Body of pancreas (tissue), 4 donors: Measurements from ENCODE around the gene ULK2.

Experiments used
- POLR2A ChIP-seq, 3 donors: fragments of 450-650 bp; IDR thresholded peaks; one replicate each; pipeline ENCODE4 v1.6.1; 2016; ENCODE audit warnings: antibody characterized with exemption in 3 of 3, mild to moderate bottlenecking in 2 of 3
- TF ChIP-seq, protein P1 (sequence below), 7 experiments: fragments of 450-650 bp in 4 of 7; fragments of 200-600 bp in 3 of 7; sonication (generic) in 3 of 7; IDR thresholded peaks; one replicate each; pipeline ENCODE4 v1.5.1; 2016 to 2019; ENCODE audit warnings: antibody characterized with exemption in 7 of 7

DNA sequence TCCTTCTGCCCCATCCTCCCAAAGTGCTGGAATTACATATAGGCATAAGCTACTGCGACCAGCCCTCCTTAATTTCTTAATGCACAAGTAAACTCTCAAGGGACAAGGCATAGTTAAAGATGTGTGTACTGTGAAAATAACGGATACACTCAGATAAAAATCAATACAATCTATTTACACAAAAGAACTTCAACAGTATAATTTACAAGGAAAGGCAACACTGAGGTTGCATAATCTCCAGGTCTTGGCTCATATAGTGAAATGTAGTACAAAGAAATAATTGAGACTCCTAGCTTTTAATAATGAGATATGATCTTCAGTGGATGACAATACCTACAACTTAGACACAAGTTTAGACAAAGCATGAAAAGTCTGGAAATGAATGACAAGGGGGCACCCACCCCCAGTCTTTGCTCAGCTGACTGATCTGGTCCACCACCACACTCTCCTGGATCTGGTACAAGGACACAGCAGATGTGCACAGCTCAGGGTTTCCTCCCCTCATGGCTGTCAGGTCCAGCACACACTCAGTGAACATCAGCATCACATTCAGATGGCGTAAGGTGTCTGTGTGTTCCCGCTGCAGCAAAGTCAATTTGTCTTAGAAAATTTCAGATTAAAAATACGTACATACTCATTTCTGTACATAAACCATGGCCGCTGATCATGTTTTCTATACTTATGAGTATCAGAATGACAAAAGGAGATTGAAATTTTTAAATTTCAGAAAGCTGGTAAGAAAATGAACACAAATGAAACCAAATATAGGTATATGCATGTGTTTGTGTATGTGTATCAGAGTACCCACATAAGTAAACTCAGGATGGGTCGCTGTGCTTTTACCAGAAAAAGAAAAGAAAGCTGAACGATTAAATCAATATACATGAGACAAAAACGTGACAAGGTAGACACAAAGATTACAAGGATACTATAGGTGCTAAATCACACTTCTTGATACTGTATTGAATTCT is 86.0 kb downstream of the ULK2 start:
- TF ChIP-seq, protein P1, sequence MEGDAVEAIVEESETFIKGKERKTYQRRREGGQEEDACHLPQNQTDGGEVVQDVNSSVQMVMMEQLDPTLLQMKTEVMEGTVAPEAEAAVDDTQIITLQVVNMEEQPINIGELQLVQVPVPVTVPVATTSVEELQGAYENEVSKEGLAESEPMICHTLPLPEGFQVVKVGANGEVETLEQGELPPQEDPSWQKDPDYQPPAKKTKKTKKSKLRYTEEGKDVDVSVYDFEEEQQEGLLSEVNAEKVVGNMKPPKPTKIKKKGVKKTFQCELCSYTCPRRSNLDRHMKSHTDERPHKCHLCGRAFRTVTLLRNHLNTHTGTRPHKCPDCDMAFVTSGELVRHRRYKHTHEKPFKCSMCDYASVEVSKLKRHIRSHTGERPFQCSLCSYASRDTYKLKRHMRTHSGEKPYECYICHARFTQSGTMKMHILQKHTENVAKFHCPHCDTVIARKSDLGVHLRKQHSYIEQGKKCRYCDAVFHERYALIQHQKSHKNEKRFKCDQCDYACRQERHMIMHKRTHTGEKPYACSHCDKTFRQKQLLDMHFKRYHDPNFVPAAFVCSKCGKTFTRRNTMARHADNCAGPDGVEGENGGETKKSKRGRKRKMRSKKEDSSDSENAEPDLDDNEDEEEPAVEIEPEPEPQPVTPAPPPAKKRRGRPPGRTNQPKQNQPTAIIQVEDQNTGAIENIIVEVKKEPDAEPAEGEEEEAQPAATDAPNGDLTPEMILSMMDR (IDR thresholded peaks at IDR 0.05), result no peak
- TF ChIP-seq POLR2A (IDR thresholded peaks at IDR 0.05), result no peak
